LNCAP (cell line): ENCODE data around the gene HPS3.

ENCODE experiments used
- TF ChIP-seq, protein P1 (sequence below): fragments of 450-650 bp; IDR thresholded peaks from 2 replicates; pipeline ENCODE4 v1.5.1; 2017; ENCODE audit warnings: mild to moderate bottlenecking

HPS3 gene

DNA sequence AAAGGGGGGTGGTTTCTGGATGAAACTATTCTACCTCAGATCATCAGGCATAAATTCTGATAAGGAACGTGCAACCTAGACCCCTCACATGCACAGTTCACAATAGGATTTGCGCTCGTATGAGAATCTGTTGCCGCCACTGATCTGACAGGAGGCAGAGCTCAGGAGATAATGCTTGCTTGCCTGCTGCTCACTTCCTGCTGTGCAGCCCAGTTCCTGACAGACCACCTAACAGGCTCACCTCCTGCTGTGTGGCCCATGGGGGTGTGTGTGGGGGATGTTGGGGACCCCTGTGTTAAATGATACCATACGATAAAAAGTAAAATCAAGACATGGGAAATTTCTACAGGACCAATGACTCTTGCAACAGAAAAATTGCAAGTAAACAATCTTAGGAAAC is 68.2 kb downstream of the HPS3 start:
- TF ChIP-seq, protein P1, sequence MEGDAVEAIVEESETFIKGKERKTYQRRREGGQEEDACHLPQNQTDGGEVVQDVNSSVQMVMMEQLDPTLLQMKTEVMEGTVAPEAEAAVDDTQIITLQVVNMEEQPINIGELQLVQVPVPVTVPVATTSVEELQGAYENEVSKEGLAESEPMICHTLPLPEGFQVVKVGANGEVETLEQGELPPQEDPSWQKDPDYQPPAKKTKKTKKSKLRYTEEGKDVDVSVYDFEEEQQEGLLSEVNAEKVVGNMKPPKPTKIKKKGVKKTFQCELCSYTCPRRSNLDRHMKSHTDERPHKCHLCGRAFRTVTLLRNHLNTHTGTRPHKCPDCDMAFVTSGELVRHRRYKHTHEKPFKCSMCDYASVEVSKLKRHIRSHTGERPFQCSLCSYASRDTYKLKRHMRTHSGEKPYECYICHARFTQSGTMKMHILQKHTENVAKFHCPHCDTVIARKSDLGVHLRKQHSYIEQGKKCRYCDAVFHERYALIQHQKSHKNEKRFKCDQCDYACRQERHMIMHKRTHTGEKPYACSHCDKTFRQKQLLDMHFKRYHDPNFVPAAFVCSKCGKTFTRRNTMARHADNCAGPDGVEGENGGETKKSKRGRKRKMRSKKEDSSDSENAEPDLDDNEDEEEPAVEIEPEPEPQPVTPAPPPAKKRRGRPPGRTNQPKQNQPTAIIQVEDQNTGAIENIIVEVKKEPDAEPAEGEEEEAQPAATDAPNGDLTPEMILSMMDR: no peak

DNA sequence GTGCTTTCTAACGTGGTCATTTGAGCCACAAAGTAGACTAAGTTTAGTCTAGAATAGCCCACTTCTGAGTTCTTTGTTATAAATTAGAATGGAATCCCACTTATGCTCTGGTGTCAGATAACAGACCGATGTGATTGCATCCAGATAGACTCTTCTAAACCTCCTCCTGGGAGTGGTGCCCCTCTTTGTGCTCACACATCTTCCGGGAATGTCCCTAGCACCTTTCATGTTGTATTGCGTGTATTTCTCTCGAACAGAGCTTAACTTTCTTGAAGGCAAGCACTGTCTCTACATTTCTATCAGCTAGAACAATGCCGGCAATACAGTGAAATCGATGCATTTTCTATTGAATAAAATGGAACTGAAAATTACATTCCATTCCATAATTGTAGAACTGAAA is 69.2 kb downstream of the HPS3 start:
- TF ChIP-seq, protein P1: no peak

DNA sequence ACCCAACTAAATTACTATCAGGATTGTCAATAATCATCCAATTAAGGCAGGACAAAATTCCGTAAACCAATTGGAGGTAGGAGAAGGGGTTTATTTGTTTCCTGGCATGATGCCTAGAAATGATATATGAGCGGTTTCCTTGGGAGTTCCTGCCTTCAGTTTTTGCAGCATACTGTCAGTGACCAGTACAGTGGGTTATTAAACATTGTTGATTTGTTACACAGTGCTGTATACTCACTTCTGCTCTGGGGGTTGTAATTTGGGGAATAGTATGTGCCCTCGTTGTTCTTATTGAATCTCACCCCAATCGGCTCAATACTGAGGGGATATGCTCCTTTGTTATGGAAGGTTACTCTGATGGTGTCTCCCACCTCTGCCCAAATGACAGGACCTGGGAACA is 70.0 kb downstream of the HPS3 start:
- TF ChIP-seq, protein P1: no peak

DNA sequence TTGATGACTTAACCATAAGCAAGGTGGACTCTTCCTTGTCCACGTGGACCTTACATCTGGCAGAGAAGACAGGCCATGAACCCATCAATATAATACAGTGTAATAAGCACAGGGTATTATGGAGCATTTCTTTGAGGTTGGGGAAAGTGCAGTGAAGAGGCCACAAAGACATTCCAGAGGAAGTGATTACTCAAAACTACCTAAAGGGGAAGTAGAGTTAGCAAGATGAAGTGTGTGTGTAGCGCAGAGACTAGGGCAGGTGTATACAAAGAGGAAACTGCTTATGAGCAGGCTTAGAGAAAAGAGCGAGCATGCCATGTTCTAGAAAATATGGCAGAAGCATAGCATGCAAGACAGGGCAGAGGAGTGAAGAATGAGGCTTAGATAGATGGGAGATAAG is 74.3 kb downstream of the HPS3 start:
- TF ChIP-seq, protein P1: no peak

DNA sequence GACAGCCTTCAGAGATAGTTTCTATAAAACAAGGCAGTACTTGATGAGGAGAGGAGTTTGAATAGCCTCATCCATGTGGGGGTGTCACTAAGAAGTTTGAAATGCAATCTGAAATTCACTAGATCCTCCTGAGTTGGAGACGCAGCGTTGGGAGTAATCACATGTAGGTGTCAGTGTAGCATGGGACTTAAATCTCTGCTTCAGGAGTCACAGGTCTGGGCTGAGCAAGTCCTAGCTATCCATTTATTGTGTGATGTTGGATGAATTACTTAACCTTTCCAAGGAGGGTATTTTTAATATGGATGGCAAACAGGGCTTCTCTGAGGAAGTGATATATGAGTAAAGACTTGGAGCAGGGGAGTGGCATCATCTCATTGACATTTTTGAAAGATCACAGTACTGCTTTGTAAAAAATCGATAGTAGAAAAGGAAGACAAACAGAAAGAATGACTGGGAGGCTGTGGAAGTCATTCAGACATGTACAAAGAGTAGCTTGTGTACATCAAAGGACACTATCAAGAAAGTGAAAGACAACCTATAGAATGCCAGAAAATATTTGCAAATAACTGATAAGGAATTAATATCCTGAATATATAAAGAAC is 75.1 kb downstream of the HPS3 start:
- TF ChIP-seq, protein P1: no peak

DNA sequence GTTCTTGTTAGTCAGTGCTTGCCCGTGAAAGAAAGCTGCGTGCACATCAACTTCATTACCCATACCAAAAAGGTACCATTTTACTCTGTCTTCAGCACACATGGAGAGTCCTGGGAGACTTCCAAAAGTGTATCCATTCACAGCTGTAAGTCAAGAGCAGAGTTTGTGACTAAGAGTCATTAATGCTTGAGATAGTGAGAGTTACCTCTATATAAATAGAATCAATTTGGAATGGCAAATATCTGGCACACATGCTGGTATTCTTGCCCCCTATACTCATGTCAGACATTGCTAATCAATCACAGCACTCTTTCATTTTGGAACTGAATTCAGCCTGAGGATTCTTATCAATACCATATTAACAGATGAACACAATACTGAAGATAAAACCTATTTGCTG is 78.0 kb downstream of the HPS3 start:
- TF ChIP-seq, protein P1: no peak

DNA sequence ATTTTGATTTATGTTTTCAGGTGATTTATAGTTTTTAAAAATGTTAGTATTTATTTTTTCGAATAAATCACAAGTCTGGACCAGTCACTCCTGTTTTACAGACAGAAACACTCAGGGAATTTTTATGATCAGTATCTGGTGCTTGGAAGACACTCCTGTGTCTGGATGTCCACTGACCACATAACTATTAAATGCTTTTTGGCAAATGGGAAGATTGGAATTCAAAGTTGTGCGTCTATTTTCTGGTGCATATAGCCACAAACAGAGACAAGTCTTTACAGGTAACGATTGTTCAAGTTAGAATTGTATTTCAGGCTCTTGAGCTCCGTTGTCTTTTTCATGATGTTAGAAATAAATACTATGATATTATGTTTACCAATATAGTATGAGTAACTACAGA is 80.0 kb downstream of the HPS3 start:
- TF ChIP-seq, protein P1: no peak

DNA sequence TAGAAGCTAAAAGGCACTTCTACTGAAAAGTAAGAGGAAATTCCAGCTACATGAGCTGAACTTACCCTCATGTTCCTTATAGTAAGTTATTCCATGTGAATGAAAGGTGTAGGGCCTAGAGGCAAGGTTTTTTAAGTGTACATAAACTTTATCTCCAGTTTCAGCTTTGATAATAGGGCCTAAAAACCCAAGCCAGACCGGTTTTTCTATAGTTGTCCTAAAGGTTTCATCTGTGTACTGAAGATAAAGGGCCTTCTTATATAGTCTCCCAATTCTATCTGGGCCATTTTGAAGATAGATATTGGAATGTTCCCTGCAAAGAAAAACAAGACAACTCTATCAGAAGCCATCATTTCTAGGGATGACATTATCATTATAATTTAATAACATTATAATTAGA is 82.9 kb downstream of the HPS3 start:
- TF ChIP-seq, protein P1: no peak
